ENCODE results near the gene FAM13A.

GRCh38 chr4:88960576-88960975 is 96.4 kb downstream of the FAM13A start:
- TF ChIP-seq CTCF (IDR thresholded peaks at IDR 0.05; ENCODE audit: poor library complexity) (no peak), EZH2 (IDR thresholded peaks at IDR 0.05; ENCODE audit: borderline replicate concordance) (no peak)

Measured in hepatocyte (in vitro differentiated cells).